H7 (cell line): ENCODE measurements around the gene SOX14. TPM values are rescaled to one million over a fixed set of nuclear protein-coding genes. Genes with fewer than 3 reads are reported as not detected.

ENCODE experiments used
- DNase-seq: peaks from one replicate; pipeline ENCODE4 v3.0.0; 2012
- H3K27me3 ChIP-seq: 2 replicates; pipeline ENCODE4 v1.6.0; 2011; ENCODE audit warnings: mild to moderate bottlenecking, low read length; ENCODE audit not compliant: control insufficient read depth, insufficient read depth
- H3K36me3 ChIP-seq: replicated peaks from 2 replicates; pipeline ENCODE4 v1.5.1; 2011; ENCODE audit warnings: low read length; ENCODE audit not compliant: control insufficient read depth, insufficient read depth
- H3K4me3 ChIP-seq: 2 replicates; pipeline ENCODE4 v1.5.1; 2011; ENCODE audit warnings: low read depth, mild to moderate bottlenecking, control low read depth, low read length, moderate library complexity; ENCODE audit not compliant: insufficient read depth
- total RNA-seq: library from RNA; depleted of rRNA; stranded (reverse); fragments of >200 nt; shearing (Covaris generic); gene quantifications from 2 replicates; pipeline ENCODE4 v1.2.3, GENCODE V29; 2014

The SOX14 gene
- total RNA-seq, 1 experiment from 2014 or later = 0.52 TPM

GRCh38 chr3:137764563-137765309 is 621 bp downstream of the SOX14 start:
- Histone ChIP-seq H3K4me3 (peak overlapping the region; percentile 50), H3K27me3 (peaks cover 96% of the 10 kb centered on the region), H3K36me3 (no peaks in the 10 kb centered on the region)
- peak; percentile 68 for DNase-seq

GRCh38 chr3:137765310-137766033 is 1.4 kb downstream of the SOX14 start:
- H3K4me3 ChIP-seq = peak overlapping the region; percentile 50
- peak; percentile 66 for DNase-seq

GRCh38 chr3:137766041-137766875 is 2.1 kb downstream of the SOX14 start:
- H3K36me3 ChIP-seq = no peaks in the 10 kb centered on the region
- DNase-seq = peak; percentile 48
- H3K4me3 ChIP-seq = peak overlapping the region; percentile 13; the same call in 1 of the 2 replicates
- H3K27me3 ChIP-seq = peaks cover 97% of the 10 kb centered on the region

More at GRCh38 chr3:137765310-137766033, 1.4 kb downstream of the SOX14 start:
- Histone ChIP-seq H3K36me3 (no peaks in the 10 kb centered on the region), H3K27me3 (peaks cover 97% of the 10 kb centered on the region)

- peak overlapping the region; percentile 13; the same call in 1 of the 2 replicates for H3K4me3 ChIP-seq
- H3K36me3 ChIP-seq = no peaks in the 10 kb centered on the region
- DNase-seq = peak; percentile 47
- H3K27me3 ChIP-seq = peaks cover 97% of the 10 kb centered on the region
Measured at GRCh38 chr3:137766876-137767537, 2.9 kb downstream of the SOX14 start.

GRCh38 chr3:137767538-137768360 is 3.6 kb downstream of the SOX14 start:
- Histone ChIP-seq H3K27me3 (peaks cover 97% of the 10 kb centered on the region), H3K36me3 (no peaks in the 10 kb centered on the region), H3K4me3 (peak overlapping the region; percentile 17)
- peak; percentile 86 for DNase-seq

GRCh38 chr3:137768361-137769321 is 4.5 kb downstream of the SOX14 start:
- Histone ChIP-seq H3K4me3 (peak overlapping the region; percentile 18), H3K36me3 (no peaks in the 10 kb centered on the region), H3K27me3 (peaks cover 97% of the 10 kb centered on the region)
- peak; percentile 71 for DNase-seq

- H3K4me3 ChIP-seq = peak overlapping the region; percentile 18; the same call in 1 of the 2 replicates
- H3K36me3 ChIP-seq = no peaks in the 10 kb centered on the region
- peak; percentile 37 for DNase-seq
- peaks cover 97% of the 10 kb centered on the region for H3K27me3 ChIP-seq
Measured at GRCh38 chr3:137769322-137770065, 5.4 kb downstream of the SOX14 start.

- Histone ChIP-seq H3K27me3 (peaks cover 97% of the 10 kb centered on the region), H3K36me3 (no peaks in the 10 kb centered on the region), H3K4me3 (peak overlapping the region; percentile 30)
- peak; percentile 55 for DNase-seq
Measured at GRCh38 chr3:137770066-137770834, 6.1 kb downstream of the SOX14 start.

GRCh38 chr3:137770835-137771399 is 6.8 kb downstream of the SOX14 start:
- DNase-seq = peak; percentile 64
- Histone ChIP-seq H3K36me3 (no peaks in the 10 kb centered on the region), H3K27me3 (peaks cover 95% of the 10 kb centered on the region), H3K4me3 (peak overlapping the region; percentile 30)

- H3K27me3 ChIP-seq = peaks cover 92% of the 10 kb centered on the region
- H3K4me3 ChIP-seq = peak overlapping the region; percentile 30
- no peaks in the 10 kb centered on the region for H3K36me3 ChIP-seq
- DNase-seq = peak; percentile 44
Measured at GRCh38 chr3:137771401-137772213, 7.5 kb downstream of the SOX14 start.
